Measurements from ENCODE around the gene MAP4K4. TPM values are rescaled to one million over a fixed set of nuclear protein-coding genes. Genes with fewer than 3 reads are reported as not detected.

The MAP4K4 gene
- total and polyA plus RNA-seq, 2 of the 4 experiments (the other 2 are of a cell fraction): 89.4 to 124 TPM

- Histone ChIP-seq H3K27me3 (ENCODE audit: control insufficient read depth, insufficient read depth, low read length) (no peaks in the 10 kb centered on the region), H3K4ac (ENCODE audit: low read depth, low read length) (no peak overlapping the region), H3K36me3 (ENCODE audit: control insufficient read depth, insufficient read depth, low read length) (peaks cover 4% of the 10 kb centered on the region; the same call in 1 of the 2 replicates), H3K27ac (ENCODE audit: insufficient read depth, low read length) (no peak overlapping the region), H4K91ac (ENCODE audit: insufficient read depth, low read depth, low read length) (no peak overlapping the region), H3K18ac (ENCODE audit: low read depth, low read length) (no peak overlapping the region), H3K56ac (ENCODE audit: extremely low read depth, insufficient read depth, low read length) (no peak overlapping the region), H4K20me1 (ENCODE audit: insufficient read depth, low read length) (peaks cover 97% of the 10 kb centered on the region), H2AK5ac (ENCODE audit: low read depth, low read length) (no peak overlapping the region), H3K14ac (replicated peaks; ENCODE audit: low read depth, low read length) (no peak overlapping the region), H2AK9ac (replicated peaks; ENCODE audit: low read depth, low read length, poor library complexity) (no peak overlapping the region), H2BK15ac (ENCODE audit: low read depth, low read length) (no peak overlapping the region), H2AFZ (replicated peaks; ENCODE audit: low read length, poor library complexity) (no peak overlapping the region), H3K23ac (ENCODE audit: low read depth, low read length) (no peak overlapping the region), H3K9me1 (ENCODE audit: insufficient read depth, low read length) (peaks cover 30% of the 10 kb centered on the region), H2BK5ac (ENCODE audit: low read depth, low read length, poor library complexity, severe bottlenecking) (no peak overlapping the region), H3K9me3 (ENCODE audit: control insufficient read depth, insufficient read depth, low read length) (no peaks in the 10 kb centered on the region), H3K4me1 (ENCODE audit: control insufficient read depth, insufficient read depth, low read length) (peaks cover 22% of the 10 kb centered on the region), H3K79me1 (ENCODE audit: low read depth in 1 of 2, low read length in 2 of 2) (peaks cover 23 to 79% of the 10 kb centered on the region in 2 experiments), H4K8ac (ENCODE audit: low read depth in 2 of 2, low read length in 2 of 2) (no peak overlapping the region), H2BK120ac (ENCODE audit: low read depth, low read length) (no peak overlapping the region), H3K9ac (ENCODE audit: low read depth, low read length) (no peak overlapping the region), H2BK20ac (ENCODE audit: low read depth, low read length) (no peak overlapping the region), H3K4me3 (ENCODE audit: insufficient read depth, low read depth, low read length) (no peak overlapping the region), H4K5ac (ENCODE audit: low read depth, low read length) (no peak overlapping the region), H3K4me2 (ENCODE audit: low read depth, low read length) (no peak overlapping the region)
- intact Hi-C loops (cut with micrococcal nuclease) (no loop called here), in situ Hi-C loops (cut with MboI; ENCODE audit: low sequenced_read_pairs) (no loop called here), dilution Hi-C loops (cut with HindIII; ENCODE audit: low sequenced_read_pairs, unreplicated experiment) (no loop called here)
- no peak for DNase-seq
- no CpG with 5 or more reads among the region's 1 CpG for WGBS, 2 experiments (ENCODE audit: extremely low coverage in 2 of 2, insufficient read length in 1 of 2)
- ATAC-seq (ENCODE audit: low read depth): no peak
- CTCF ChIA-PET: interaction anchor here (1.1 to 1.2 kb wide), 2 partner anchors 12 to 20 kb away, joined by 3 read pairs; no protein-coding TSS in a partner anchor
- POLR2A ChIA-PET (ENCODE audit: unreplicated experiment): no interaction called here
- TF ChIP-seq BHLHE40 (IDR thresholded peaks at IDR 0.05; ENCODE audit: low read depth, low read length) (no peak), CHD1 (IDR thresholded peaks at IDR 0.05; ENCODE audit: low read depth, low read length) (no peak)
- BruUV-seq (replicated peaks): no TSS peak
Measured at GRCh38 chr2:101728865-101729264, 31.4 kb downstream of the MAP4K4 start.
